AG04450 (cell line): ENCODE results near the gene MARK2. TPM values are rescaled to one million over a fixed set of nuclear protein-coding genes. Genes with fewer than 3 reads are reported as not detected.

Source experiments
- CTCF ChIA-PET: fragments of 300-600, 350-600 bp; formaldehyde crosslinking; extraction: SDS; loops from one replicate; lab custom pipeline; 2022; ENCODE audit warnings: antibody characterized with exemption, inconsistent platforms; lab: Charles Lee
- POLR2A ChIA-PET: fragments of 350-600 bp; formaldehyde crosslinking; extraction: SDS; loops from one replicate; lab custom pipeline; 2021; ENCODE audit warnings: antibody characterized with exemption, inconsistent platforms; lab: Yijun Ruan, JAX
- DNase-seq: peaks from one replicate; pipeline ENCODE4 v3.0.0-alpha.2; 2011; ENCODE audit warnings: low read depth, low spot score
- H3K27ac ChIP-seq: one replicate; pipeline ENCODE4 v1.5.1; 2012; ENCODE audit warnings: low read depth, low read length, control low read depth
- H3K27me3 ChIP-seq: one replicate; pipeline ENCODE4 v1.6.0; 2012; ENCODE audit warnings: low read length; ENCODE audit not compliant: control insufficient read depth, insufficient read depth
- H3K4me3 ChIP-seq: 2 replicates; pipeline ENCODE4 v1.5.1; 2011; ENCODE audit warnings: mild to moderate bottlenecking, low read depth, low read length, control low read depth
- H3K9me3 ChIP-seq: 2 replicates; pipeline ENCODE4 v1.5.1; 2012; ENCODE audit warnings: low read length; ENCODE audit not compliant: control insufficient read depth, insufficient read depth
- polyA plus RNA-seq: library from polyadenylated mRNA; depleted of rRNA; stranded (reverse); fragments of >200 nt; gene quantifications from 2 replicates; pipeline ENCODE4 v1.2.3, GENCODE V29; 2011
- TF ChIP-seq, protein P1 (sequence below): IDR thresholded peaks from 2 replicates; pipeline ENCODE4 v1.5.1; 2011; ENCODE audit warnings: low read depth, low read length, control low read depth, inconsistent platforms

Gene MARK2
- polyA plus RNA-seq, 1 experiment, result 16.5 TPM

DNA sequence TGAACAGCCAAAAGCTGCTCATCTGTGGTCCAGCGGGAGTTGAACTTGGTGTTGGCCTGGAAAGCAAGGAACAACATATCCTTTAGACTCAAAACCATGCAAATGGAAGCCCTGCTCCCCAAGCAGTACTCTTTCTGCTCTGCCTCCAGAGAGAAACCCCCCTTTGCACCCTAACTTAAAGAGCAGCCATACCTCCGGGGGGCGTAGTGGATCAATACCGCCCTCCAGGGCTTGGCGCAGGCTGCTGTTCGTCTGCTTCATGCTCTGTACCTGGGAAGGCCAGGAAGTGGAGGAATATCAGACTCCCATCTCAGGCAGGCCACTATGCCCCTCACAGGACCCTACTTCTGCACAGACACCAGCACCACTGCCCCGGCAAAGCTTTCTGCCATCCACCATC, 73.8 kb downstream of the MARK2 start:
- Histone ChIP-seq H3K27ac (no peak overlapping the region), H3K4me3 (no peak overlapping the region), H3K9me3 (no peaks in the 10 kb centered on the region; the same call in 1 of the 2 replicates), H3K27me3 (no peaks in the 10 kb centered on the region)
- ChIA-PET CTCF (interaction anchor here (1.0 kb wide), 1 partner anchor 75 kb away, joined by 3 read pairs; no protein-coding TSS in a partner anchor), POLR2A (no interaction called here)
- no peak for DNase-seq
- TF ChIP-seq, protein P1, sequence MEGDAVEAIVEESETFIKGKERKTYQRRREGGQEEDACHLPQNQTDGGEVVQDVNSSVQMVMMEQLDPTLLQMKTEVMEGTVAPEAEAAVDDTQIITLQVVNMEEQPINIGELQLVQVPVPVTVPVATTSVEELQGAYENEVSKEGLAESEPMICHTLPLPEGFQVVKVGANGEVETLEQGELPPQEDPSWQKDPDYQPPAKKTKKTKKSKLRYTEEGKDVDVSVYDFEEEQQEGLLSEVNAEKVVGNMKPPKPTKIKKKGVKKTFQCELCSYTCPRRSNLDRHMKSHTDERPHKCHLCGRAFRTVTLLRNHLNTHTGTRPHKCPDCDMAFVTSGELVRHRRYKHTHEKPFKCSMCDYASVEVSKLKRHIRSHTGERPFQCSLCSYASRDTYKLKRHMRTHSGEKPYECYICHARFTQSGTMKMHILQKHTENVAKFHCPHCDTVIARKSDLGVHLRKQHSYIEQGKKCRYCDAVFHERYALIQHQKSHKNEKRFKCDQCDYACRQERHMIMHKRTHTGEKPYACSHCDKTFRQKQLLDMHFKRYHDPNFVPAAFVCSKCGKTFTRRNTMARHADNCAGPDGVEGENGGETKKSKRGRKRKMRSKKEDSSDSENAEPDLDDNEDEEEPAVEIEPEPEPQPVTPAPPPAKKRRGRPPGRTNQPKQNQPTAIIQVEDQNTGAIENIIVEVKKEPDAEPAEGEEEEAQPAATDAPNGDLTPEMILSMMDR, result no peak

DNA sequence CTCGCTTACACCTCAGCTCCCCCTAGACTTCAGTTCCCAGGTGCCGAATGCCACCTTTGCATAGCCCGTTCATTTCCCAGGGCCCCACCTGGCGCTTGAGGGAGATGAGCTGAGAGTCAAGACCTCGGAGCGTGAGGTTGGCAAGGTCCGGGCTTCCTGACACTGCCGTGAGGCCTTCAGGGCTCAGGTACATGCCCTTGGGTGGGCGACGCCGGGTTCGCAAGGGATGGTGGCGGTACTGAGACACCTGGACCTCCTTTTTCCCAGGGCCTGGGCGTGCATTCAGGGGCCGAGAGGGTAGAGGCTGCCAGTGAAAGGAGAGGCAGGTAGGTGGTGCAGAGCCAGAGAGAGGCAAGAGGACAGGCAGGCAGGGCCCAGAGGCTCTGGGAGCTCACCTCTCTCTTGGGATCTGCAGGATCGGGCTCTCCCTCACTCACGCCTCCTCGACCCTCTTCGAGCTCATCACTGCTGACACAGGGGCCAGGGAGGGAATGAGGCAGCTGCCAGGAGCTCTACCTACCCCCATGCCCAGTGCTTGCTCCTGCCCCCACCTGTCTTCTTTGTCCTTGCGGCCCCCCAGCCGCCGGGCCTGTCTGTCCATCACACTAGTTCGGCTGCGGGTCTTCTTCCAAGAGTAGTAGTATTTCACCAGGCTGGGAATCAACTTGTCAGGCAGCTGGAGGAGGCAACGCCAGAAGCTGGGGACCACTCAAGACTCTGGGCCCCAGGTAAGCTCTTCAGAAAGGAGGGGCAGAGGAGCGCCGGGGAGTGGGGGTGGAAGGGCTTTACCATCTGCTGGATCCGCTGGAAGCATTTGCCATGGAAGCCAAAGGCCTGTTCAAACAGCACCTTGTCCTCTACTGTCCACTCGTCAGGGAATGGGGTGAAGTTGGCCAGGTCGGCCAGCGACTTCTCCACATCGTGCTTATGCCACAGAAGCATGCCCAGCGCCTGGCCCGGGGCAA, 75.2 kb downstream of the MARK2 start:
- H3K27me3 ChIP-seq, result no peaks in the 10 kb centered on the region
- POLR2A ChIA-PET, result no interaction called here
- CTCF ChIA-PET, result interaction anchor here (1.0 to 1.5 kb wide), 2 partner anchors 8 to 32 kb away, joined by 3 to 4 read pairs; no protein-coding TSS in a partner anchor
- no peak overlapping the region for H3K4me3 ChIP-seq
- TF ChIP-seq, protein P1, result no peak
- H3K9me3 ChIP-seq, result no peaks in the 10 kb centered on the region; the same call in 1 of the 2 replicates
- DNase-seq, result no peak
- H3K27ac ChIP-seq, result no peak overlapping the region

DNA sequence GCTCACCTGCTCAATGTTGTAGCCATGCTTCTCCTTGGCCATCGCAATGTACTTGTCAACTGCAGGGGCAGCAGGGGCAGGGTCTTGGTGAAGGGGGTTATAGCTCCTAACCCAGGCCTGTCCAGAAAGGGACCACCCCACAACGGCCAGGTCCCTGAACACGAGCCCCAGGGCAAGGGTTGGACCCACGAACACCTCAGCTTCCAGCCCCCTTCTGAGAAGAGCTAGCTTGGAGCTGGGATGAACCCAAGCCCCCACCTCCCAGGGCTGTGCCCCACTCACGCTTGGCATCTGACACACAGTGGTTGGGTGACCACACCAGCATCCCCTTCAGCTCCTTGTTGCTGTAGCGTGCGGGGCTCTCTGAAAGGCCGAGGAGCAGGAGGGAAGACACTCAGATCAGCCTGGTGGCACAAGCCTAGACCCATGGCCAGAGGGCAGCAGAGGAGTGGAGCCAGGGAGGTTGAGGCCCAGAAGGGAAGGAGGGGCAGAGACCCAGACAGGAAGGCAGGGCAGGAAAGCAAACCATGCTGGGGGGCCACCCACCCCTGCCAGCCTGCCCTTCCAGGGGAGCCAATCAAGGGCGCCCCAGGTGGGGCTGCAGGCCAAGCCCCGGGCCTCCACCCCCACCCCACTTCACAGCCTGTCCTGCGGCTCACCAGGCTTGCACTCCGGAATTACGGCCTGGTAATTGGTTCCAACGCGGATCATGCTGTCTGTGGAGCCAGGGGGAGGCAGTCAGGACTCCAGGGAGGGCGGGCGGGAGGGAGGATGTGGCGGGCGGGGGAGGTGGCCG, 76.2 kb downstream of the MARK2 start:
- H3K27me3 ChIP-seq, result no peaks in the 10 kb centered on the region
- peak overlapping the region; percentile 25 for H3K4me3 ChIP-seq
- no peak overlapping the region for H3K27ac ChIP-seq
- no peak for DNase-seq
- H3K9me3 ChIP-seq, result no peaks in the 10 kb centered on the region; the same call in 1 of the 2 replicates
- ChIA-PET CTCF (interaction anchor here (0.6 to 3.0 kb wide), 4 partner anchors 8 to 31 kb away, joined by 3 to 13 read pairs (median 4); no protein-coding TSS in a partner anchor), POLR2A (interaction anchor here (0.7 kb wide), 1 partner anchor 146 kb away, joined by 3 read pairs; no protein-coding TSS in a partner anchor)
- TF ChIP-seq, protein P1, result no peak

DNA sequence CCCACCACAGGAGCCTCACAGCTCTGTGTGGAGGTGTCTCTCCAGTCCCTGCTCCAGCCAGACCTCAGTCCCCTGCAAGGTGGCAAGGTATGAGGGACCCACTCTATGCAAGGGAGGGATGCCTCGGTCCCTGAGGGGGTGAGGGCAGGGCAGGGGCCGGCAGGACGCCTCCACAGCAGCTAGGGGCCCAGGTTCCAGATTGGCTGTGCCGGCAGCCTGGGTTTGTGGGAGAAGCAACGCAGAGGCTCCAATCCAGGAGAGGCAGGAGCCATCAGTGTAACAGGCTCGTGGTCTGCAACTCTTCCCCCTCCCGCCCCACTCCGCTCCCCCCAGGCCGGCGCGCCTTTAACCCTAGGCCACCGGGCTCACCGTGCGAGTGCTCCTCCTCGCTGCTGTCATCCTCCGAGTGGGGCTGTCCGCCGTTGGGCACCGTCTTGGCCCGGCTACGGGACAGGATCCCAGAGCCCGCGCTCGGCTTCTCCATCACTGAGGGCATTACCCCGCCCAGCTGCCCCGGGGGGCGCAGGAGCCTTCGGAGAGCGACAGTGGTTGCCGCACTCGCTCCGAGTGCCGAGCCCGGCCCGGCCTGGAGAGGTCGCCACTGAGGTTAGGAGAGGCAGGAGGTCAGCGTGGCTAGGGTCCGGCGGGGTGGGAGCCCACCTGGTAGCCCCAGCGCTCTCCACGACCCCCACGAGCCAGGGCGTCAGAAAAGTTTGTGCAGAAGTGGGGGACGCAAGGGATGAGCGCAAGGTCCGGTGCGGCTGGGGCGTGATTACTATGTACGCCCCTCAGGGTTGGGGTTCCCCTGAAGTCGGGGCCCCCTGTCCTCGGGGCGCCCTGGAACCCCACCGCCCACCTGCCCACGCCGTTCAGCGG, 77.3 kb downstream of the MARK2 start:
- H3K27me3 ChIP-seq, result no peaks in the 10 kb centered on the region
- ChIA-PET POLR2A (interaction anchor here (0.7 kb wide), 1 partner anchor 147 kb away, joined by 3 read pairs; no protein-coding TSS in a partner anchor), CTCF (interaction anchor here (0.6 to 3.0 kb wide), 3 partner anchors 14 to 29 kb away, joined by 3 to 13 read pairs (median 11); no protein-coding TSS in a partner anchor)
- no peak for DNase-seq
- H3K9me3 ChIP-seq, result peaks cover 2% of the 10 kb centered on the region
- TF ChIP-seq, protein P1, result peak; percentile 54
- H3K27ac ChIP-seq, result no peak overlapping the region
- peak overlapping the region; percentile 63 for H3K4me3 ChIP-seq
